Measurements from ENCODE around the gene OXT. TPM values are rescaled to one million over a fixed set of nuclear protein-coding genes. Genes with fewer than 3 reads are reported as not detected.

Gene OXT
- total and polyA plus RNA-seq, 2 donors (not counting 3 experiments of a cell fraction or from before 2014, with no cell fraction given) = not detected

- no peaks in the 10 kb centered on the region for H3K79me2 ChIP-seq (ENCODE audit: control insufficient read depth, insufficient read depth, low read length)
- dilution Hi-C loops (cut with MboI; ENCODE audit: extremely low pct_ligation_motif_present, low sequenced_read_pairs) = no loop called here
- ChIA-PET POLR2A (no interaction called here), CTCF (no interaction called here)
- TF ChIP-seq, protein P1, sequence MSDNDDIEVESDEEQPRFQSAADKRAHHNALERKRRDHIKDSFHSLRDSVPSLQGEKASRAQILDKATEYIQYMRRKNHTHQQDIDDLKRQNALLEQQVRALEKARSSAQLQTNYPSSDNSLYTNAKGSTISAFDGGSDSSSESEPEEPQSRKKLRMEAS (IDR thresholded peaks at IDR 0.05; ENCODE audit: insufficient read depth, insufficient read length) = no peak
- TF ChIP-seq JUN (IDR thresholded peaks at IDR 0.05; ENCODE audit: borderline replicate concordance, insufficient read depth, insufficient read length, low read depth) = no peak
- TF ChIP-seq GATA2 (IDR thresholded peaks at IDR 0.05; ENCODE audit: insufficient read depth, insufficient read length, low read depth, low read length) = no peak
- TF ChIP-seq EZH2 (IDR thresholded peaks at IDR 0.05; ENCODE audit: borderline replicate concordance, low read depth, low read length, severe bottlenecking) = peak; percentile 92
- no peak for TF ChIP-seq FOS (IDR thresholded peaks at IDR 0.05; ENCODE audit: borderline replicate concordance, insufficient read depth, low read length)
- TF ChIP-seq MYC (IDR thresholded peaks at IDR 0.05; ENCODE audit: low read depth, low read length) = no peak
- no peak for TF ChIP-seq CTCF (IDR thresholded peaks at IDR 0.05; ENCODE audit: extremely low read depth in 1 of 2, insufficient read depth in 1 of 2, low read depth in 1 of 2, low read length in 2 of 2)
- TF ChIP-seq POLR2A (IDR thresholded peaks at IDR 0.05; ENCODE audit: low read depth, low read length) = no peak
- intact Hi-C loops (cut with micrococcal nuclease) = no loop called here
- no peak overlapping the region for H3K9ac ChIP-seq (replicated peaks; ENCODE audit: extremely low read depth, insufficient read depth, low read length)
- DNase-seq (ENCODE audit: low read depth, low spot score) (no peak), FAIRE-seq (no peak)
- H3K4me3 ChIP-seq (replicated peaks in 1 of 3; ENCODE audit: insufficient read depth in 1 of 3, low read depth in 1 of 3, low read length in 3 of 3) = no peak overlapping the region
- H2AFZ ChIP-seq (ENCODE audit: low read depth, low read length) = no peak overlapping the region
- no peaks in the 10 kb centered on the region for H3K9me3 ChIP-seq (replicated peaks; ENCODE audit: control insufficient read depth, insufficient read depth, low read length)
- no TSS peak for BruUV-seq (replicated peaks)
- no peak overlapping the region for H3K4me2 ChIP-seq (ENCODE audit: insufficient read depth, low read length)
- H3K27ac ChIP-seq (ENCODE audit: insufficient read depth, low read depth, low read length) = no peak overlapping the region
- H3K36me3 ChIP-seq (ENCODE audit: control insufficient read depth in 2 of 2, extremely low read depth in 1 of 2, insufficient read depth in 2 of 2, low read length in 2 of 2) = no peaks in the 10 kb centered on the region
- H3K4me1 ChIP-seq (ENCODE audit: control insufficient read depth, extremely low read depth, insufficient read depth, low read length) = peaks cover 2% of the 10 kb centered on the region
- peaks cover 30 to 43% of the 10 kb centered on the region in 2 experiments for H3K27me3 ChIP-seq (ENCODE audit: control insufficient read depth in 2 of 2, insufficient read depth in 2 of 2, low read length in 2 of 2)
- no peaks in the 10 kb centered on the region for H3K9me1 ChIP-seq (replicated peaks; ENCODE audit: control insufficient read depth, extremely low read depth, insufficient read depth, low read length)
- no peaks in the 10 kb centered on the region for H4K20me1 ChIP-seq (replicated peaks; ENCODE audit: control insufficient read depth, extremely low read depth, insufficient read depth, low read length)
Observed at GRCh38 chr20:3082955-3083952, 11.8 kb downstream of the OXT start.

All from endothelial cell of umbilical vein (primary cell).